Psoas muscle (tissue), 8 donors: ENCODE results near the gene ANO7. TPM values are rescaled to one million over a fixed set of nuclear protein-coding genes. Genes with fewer than 3 reads are reported as not detected.

Source experiments
- ATAC-seq, 4 donors: fragments of 200-7000 bp; cut with Tn5 transposase; one replicate each; pipeline ENCODE4 v1.9.1; 2020; ENCODE audit warnings: moderate library complexity in 3 of 4, mild to moderate bottlenecking in 2 of 4
- DNase-seq, 2 donors: peaks; one replicate each; pipeline ENCODE4 v3.0.0-alpha.2; 2020
- H3K27ac ChIP-seq: fragments of 200-600 bp; one replicate; pipeline ENCODE4 v1.8.0; 2022
- H3K27me3 ChIP-seq, 3 donors: fragments of 200-600 bp in 1 of 3; one replicate each; pipeline versions ENCODE4 v1.6.1 to v1.8.0; 2013 to 2022; ENCODE audit warnings: low read length in 2 of 3, mild to moderate bottlenecking in 2 of 3, moderate library complexity in 1 of 3; ENCODE audit not compliant: insufficient read depth in 3 of 3
- H3K36me3 ChIP-seq, 2 donors: fragments of 200-600 bp in 1 of 2; one replicate each; pipeline versions ENCODE4 v1.6.1 to v1.8.0; 2013 to 2022; ENCODE audit warnings: low read depth in 1 of 2, mild to moderate bottlenecking in 1 of 2, moderate library complexity in 1 of 2; ENCODE audit not compliant: insufficient read depth in 1 of 2
- H3K4me1 ChIP-seq: fragments of 200-600 bp; one replicate; pipeline ENCODE4 v1.8.0; 2022
- H3K4me3 ChIP-seq: fragments of 200-600 bp; one replicate; pipeline ENCODE4 v1.8.0; 2022; ENCODE audit warnings: mild to moderate bottlenecking
- H3K9me3 ChIP-seq: fragments of 200-600 bp; one replicate; pipeline ENCODE4 v1.8.0; 2022
- WGBS, 3 donors: extraction: QIAGEN DNeasy Blood & Tissue Kit; methylation state at CpG; one replicate each; pipeline versions ENCODE4 v1.1.6 to v1.1.7; 2013; 5-methylcytosine and 5-hydroxymethylcytosine counted together
- intact Hi-C, 2 donors: fragments of 100-400 bp; cut with DNase I; formaldehyde crosslinking; loops; one replicate each; pipeline versions ENCODE4 v1.11.0 to v1.14.2; 2022
- polyA plus RNA-seq, 3 donors: library from polyadenylated mRNA; stranded (reverse); fragments of 200-250 nt; gene quantifications; one replicate each; pipeline ENCODE4 v1.2.3, GENCODE V29; 2013
- total RNA-seq, 4 donors: library from RNA; stranded (reverse); fragmentation: NEBNext Ultra II Directional in 2 of 4; extraction: Animal tissue kit (Norgen Biotek cat#: 25700) in 2 of 4; gene quantifications; one replicate each; pipeline versions ENCODE4 v1.2.1 to v1.2.4, GENCODE V29; 2021 to 2023
- TF ChIP-seq, protein P1 (sequence below): fragments of 200-600 bp; IDR thresholded peaks from one replicate; pipeline ENCODE4 v1.8.0; 2022; ENCODE audit warnings: antibody characterized with exemption
- donor health status: healthy with polysubstance abuse.
- donor health status: DM: no; HTN: no; CAD: no; lungs with moderate emphysema.
- donor health status: Bipolar disorder and iron deficiency.
- donor health status: healthy.
- donor health status: DM: yes; HTN: yes; CAD: no.
- donor health status: DM: no; HTN: no; CAD: no.
- donor health status: DM: no; HTN: no; CAD: no.
- donor health status: DM: yes; HTN: yes; CAD: no.

Gene ANO7
- total and polyA plus RNA-seq, 7 donors, result 0.22 to 1.8 (median 0.47) TPM

- Histone ChIP-seq H3K36me3 (no peaks in the 10 kb centered on the region), H3K9me3 (no peaks in the 10 kb centered on the region), H3K4me1 (no peaks in the 10 kb centered on the region), H3K27me3 (no peaks in the 10 kb centered on the region), H3K27ac (no peak overlapping the region), H3K4me3 (no peak overlapping the region)
- DNase-seq (peak; percentile 11 to 45), ATAC-seq (no peak)
- TF ChIP-seq, protein P1, sequence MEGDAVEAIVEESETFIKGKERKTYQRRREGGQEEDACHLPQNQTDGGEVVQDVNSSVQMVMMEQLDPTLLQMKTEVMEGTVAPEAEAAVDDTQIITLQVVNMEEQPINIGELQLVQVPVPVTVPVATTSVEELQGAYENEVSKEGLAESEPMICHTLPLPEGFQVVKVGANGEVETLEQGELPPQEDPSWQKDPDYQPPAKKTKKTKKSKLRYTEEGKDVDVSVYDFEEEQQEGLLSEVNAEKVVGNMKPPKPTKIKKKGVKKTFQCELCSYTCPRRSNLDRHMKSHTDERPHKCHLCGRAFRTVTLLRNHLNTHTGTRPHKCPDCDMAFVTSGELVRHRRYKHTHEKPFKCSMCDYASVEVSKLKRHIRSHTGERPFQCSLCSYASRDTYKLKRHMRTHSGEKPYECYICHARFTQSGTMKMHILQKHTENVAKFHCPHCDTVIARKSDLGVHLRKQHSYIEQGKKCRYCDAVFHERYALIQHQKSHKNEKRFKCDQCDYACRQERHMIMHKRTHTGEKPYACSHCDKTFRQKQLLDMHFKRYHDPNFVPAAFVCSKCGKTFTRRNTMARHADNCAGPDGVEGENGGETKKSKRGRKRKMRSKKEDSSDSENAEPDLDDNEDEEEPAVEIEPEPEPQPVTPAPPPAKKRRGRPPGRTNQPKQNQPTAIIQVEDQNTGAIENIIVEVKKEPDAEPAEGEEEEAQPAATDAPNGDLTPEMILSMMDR, result no peak
- WGBS, 3 donors, result 84 to 88% (median 88%) methylated on average over 41 to 42 of the region's 42 CpGs
- intact Hi-C loops, result no loop called here
Measured at GRCh38 chr2:241199897-241200821, 11.7 kb downstream of the ANO7 start.

DNA sequence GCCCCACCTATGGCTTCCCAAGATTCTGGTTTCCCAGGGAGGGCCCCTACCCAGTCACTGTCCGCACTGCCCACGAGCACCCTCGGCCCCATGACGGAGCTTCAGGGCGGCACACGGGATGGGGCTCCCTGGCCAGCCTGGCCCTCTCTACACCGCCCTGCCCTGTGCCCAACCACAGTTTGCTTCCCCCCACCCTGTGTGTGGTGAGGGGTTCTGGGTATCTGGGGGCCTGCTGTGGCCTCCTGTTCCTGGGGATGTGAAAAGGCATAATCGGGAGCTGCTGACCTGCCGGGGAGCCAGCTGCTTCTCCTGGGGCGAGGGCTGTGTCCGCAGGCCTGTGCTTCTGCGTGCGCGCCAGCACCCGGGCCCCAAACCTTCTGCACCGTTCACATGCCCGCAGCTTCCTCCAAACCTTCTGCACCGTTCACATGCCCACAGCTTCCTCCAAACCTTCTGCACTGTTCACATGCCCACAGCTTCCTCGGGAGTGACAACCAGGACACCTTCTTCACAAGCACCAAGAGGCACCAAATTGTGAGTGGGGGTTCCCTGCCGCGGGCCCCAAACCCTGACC lies 12.4 kb downstream of the ANO7 start:
- Histone ChIP-seq H3K4me3 (no peak overlapping the region), H3K4me1 (no peaks in the 10 kb centered on the region), H3K27ac (no peak overlapping the region), H3K27me3 (no peaks in the 10 kb centered on the region), H3K9me3 (no peaks in the 10 kb centered on the region), H3K36me3 (no peaks in the 10 kb centered on the region)
- intact Hi-C loops, result no loop called here
- peak; percentile 5 to 36 for DNase-seq
- no peak for ATAC-seq
- 89 to 93% (median 91%) methylated on average over 21 of the region's 21 CpGs for WGBS, 3 donors
- TF ChIP-seq, protein P1, result no peak

DNA sequence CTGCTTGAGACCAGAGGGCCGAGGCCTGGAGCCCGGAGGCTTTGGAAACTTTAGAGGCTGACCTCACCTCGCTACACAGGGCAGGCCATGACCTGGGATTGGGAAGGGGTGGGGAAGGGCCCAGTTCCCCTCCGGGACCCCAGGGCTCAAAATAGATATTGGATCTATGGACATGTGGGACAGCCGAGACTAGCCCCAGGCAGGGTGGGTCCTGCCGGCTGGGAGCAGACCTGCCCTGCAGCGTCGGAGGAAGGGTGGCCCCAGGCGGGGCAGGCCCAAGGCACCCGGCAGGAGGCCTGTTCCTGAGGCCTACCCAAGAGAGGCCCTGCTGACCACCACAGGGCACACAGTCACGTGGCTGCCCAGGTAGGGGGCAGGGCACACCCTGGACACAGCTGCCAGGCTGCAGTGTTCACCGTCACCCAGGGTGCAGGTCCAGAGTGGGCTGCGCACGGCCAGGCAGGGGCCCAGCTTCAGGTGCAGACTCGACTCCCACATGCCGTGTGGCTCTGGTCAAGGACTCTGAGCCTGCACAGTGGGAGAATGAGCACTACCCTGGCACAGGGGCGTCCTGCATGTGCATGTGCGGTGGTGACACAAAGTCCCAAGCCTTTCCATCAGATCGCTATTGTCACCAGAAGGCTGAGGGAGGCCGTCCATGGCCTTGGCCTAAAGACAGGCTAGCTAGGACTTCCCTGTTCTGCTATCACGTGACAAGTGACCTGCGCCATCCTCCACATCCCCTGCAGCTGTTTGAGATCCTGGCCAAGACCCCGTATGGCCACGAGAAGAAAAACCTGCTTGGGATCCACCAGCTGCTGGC lies 13.2 kb downstream of the ANO7 start:
- H3K4me1 ChIP-seq, result no peaks in the 10 kb centered on the region
- no peak overlapping the region for H3K4me3 ChIP-seq
- DNase-seq, result peak; percentile 2 to 44
- H3K9me3 ChIP-seq, result no peaks in the 10 kb centered on the region
- TF ChIP-seq, protein P1, result no peak
- H3K36me3 ChIP-seq, result no peaks in the 10 kb centered on the region
- peak in 1 of 4 donors; percentile 16 for ATAC-seq
- H3K27me3 ChIP-seq, result no peaks in the 10 kb centered on the region
- WGBS, 3 donors, result 78 to 83% (median 82%) methylated on average over 24 of the region's 24 CpGs
- H3K27ac ChIP-seq, result no peak overlapping the region
- intact Hi-C loops, result no loop called here

DNA sequence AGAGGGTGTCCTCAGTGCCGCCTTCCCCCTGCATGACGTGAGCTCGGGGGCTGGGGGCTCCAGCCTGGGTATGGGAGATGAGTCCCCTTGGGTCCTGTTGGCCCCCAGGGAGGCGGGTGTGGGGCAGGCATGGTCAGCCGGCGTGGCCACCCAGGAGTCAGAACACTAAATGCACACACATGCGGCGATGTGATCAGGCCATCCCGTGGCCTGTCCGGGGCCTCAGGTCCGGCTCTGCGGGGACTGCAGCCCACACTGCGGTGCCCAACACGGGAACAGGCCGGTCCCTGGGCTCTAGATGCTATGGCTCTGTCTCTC lies 13.8 kb downstream of the ANO7 start:
- no peak overlapping the region for H3K27ac ChIP-seq
- H3K4me3 ChIP-seq, result no peak overlapping the region
- DNase-seq, result peak; percentile 5 to 48
- H3K4me1 ChIP-seq, result no peaks in the 10 kb centered on the region
- TF ChIP-seq, protein P1, result no peak
- WGBS, 3 donors, result 64 to 75% (median 64%) methylated on average over 15 of the region's 15 CpGs
- no peak for ATAC-seq
- no peaks in the 10 kb centered on the region for H3K36me3 ChIP-seq
- intact Hi-C loops, result no loop called here
- no peaks in the 10 kb centered on the region for H3K9me3 ChIP-seq
- H3K27me3 ChIP-seq, result no peaks in the 10 kb centered on the region
